H9 (cell line): ENCODE results near the gene ZCWPW1. TPM values are rescaled to one million over a fixed set of nuclear protein-coding genes. Genes with fewer than 3 reads are reported as not detected.
A peak's percentile ranks its signal among the peaks of the same experiment; 100 is the strongest.

Source experiments
- DNase-seq: peaks from one replicate; pipeline ENCODE4 v3.0.0-alpha.2; 2017
- H2AFZ ChIP-seq: one replicate; pipeline ENCODE4 v1.6.1; 2013; ENCODE audit warnings: mild to moderate bottlenecking, low read length, control low read depth, moderate library complexity
- H2AK5ac ChIP-seq: 2 replicates; pipeline ENCODE4 v1.6.1; 2013; ENCODE audit warnings: low read length, control low read depth, mixed read lengths; ENCODE audit not compliant: insufficient read length
- H2BK120ac ChIP-seq: one replicate; pipeline ENCODE4 v1.6.1; 2013; ENCODE audit warnings: low read depth, mild to moderate bottlenecking, low read length, control low read depth, inconsistent platforms; ENCODE audit not compliant: poor library complexity, severe bottlenecking
- H2BK12ac ChIP-seq: 2 replicates; pipeline ENCODE4 v1.6.1; 2013; ENCODE audit warnings: low read length, control low read depth, mixed read lengths, low read depth; ENCODE audit not compliant: insufficient read length
- H2BK15ac ChIP-seq: 2 replicates; pipeline ENCODE4 v1.6.1; 2013; ENCODE audit warnings: low read depth, low read length, control low read depth
- H2BK20ac ChIP-seq: one replicate; pipeline ENCODE4 v1.6.1; 2013; ENCODE audit warnings: low read depth, mild to moderate bottlenecking, low read length, control low read depth, inconsistent platforms; ENCODE audit not compliant: poor library complexity, severe bottlenecking
- H2BK5ac ChIP-seq: 2 replicates; pipeline ENCODE4 v1.6.1; 2013; ENCODE audit warnings: low read length, control low read depth, mixed read lengths; ENCODE audit not compliant: insufficient read length
- H3K14ac ChIP-seq: 2 replicates; pipeline ENCODE4 v1.6.1; 2013; ENCODE audit warnings: low read length, control low read depth; ENCODE audit not compliant: insufficient read depth
- H3K18ac ChIP-seq: 2 replicates; pipeline ENCODE4 v1.6.1; 2013; ENCODE audit warnings: low read depth, mild to moderate bottlenecking, mixed read lengths, low read length, control low read depth; ENCODE audit not compliant: insufficient read length
- H3K23ac ChIP-seq: 2 replicates; pipeline ENCODE4 v1.6.1; 2013; ENCODE audit warnings: low read length, control low read depth, mixed read lengths, low read depth; ENCODE audit not compliant: insufficient read length
- H3K23me2 ChIP-seq: 2 replicates; pipeline ENCODE4 v1.6.1; 2013; ENCODE audit warnings: low read depth, mild to moderate bottlenecking, mixed read lengths, low read length, control low read depth; ENCODE audit not compliant: insufficient read length, poor library complexity, severe bottlenecking
- H3K27ac ChIP-seq: 2 replicates; pipeline ENCODE4 v1.5.1; 2013; ENCODE audit warnings: low read length, control low read depth, mixed read lengths, low read depth; ENCODE audit not compliant: insufficient read length
- H3K27me3 ChIP-seq: 2 replicates; pipeline ENCODE4 v1.6.1; 2013; ENCODE audit warnings: low read length, control low read depth, inconsistent platforms; ENCODE audit not compliant: insufficient read depth
- H3K4ac ChIP-seq: 2 replicates; pipeline ENCODE4 v1.6.1; 2013; ENCODE audit warnings: low read depth, mild to moderate bottlenecking, control low read depth, inconsistent platforms, low read length, moderate library complexity
- H3K4me1 ChIP-seq: 2 replicates; pipeline ENCODE4 v1.6.1; 2013; ENCODE audit warnings: low read length, control low read depth, inconsistent platforms; ENCODE audit not compliant: insufficient read depth
- H3K4me2 ChIP-seq: 2 replicates; pipeline ENCODE4 v1.6.1; 2013; ENCODE audit warnings: low read length, control low read depth, mixed read lengths; ENCODE audit not compliant: insufficient read length, insufficient read depth
- H3K56ac ChIP-seq: 2 replicates; pipeline ENCODE4 v1.6.1; 2013; ENCODE audit warnings: low read depth, mild to moderate bottlenecking, mixed read lengths, low read length, control low read depth; ENCODE audit not compliant: insufficient read length
- H3K79me1 ChIP-seq: 2 replicates; pipeline ENCODE4 v1.6.1; 2013; ENCODE audit warnings: low read depth, mild to moderate bottlenecking, moderate library complexity, low read length, control low read depth, inconsistent platforms; ENCODE audit not compliant: insufficient read depth, poor library complexity, severe bottlenecking
- H3K79me2 ChIP-seq: 2 replicates; pipeline ENCODE4 v1.6.1; 2013; ENCODE audit warnings: low read length, control low read depth, inconsistent platforms; ENCODE audit not compliant: insufficient read depth
- H3K9ac ChIP-seq: 2 replicates; pipeline ENCODE4 v1.6.1; 2013; ENCODE audit warnings: low read length, control low read depth, mixed read lengths; ENCODE audit not compliant: insufficient read length; ENCODE audit errors: extremely low read depth
- H3K9me3 ChIP-seq: one replicate; pipeline ENCODE4 v1.6.1; 2013; ENCODE audit warnings: low read depth, low read length, inconsistent platforms; ENCODE audit not compliant: control insufficient read depth
- H3T11ph ChIP-seq: one replicate; pipeline ENCODE4 v1.6.1; 2013; ENCODE audit warnings: mild to moderate bottlenecking, low read length, control low read depth, inconsistent platforms
- H4K20me1 ChIP-seq: one replicate; pipeline ENCODE4 v1.6.1; 2013; ENCODE audit not compliant: control insufficient read depth, insufficient read length, insufficient read depth
- H4K5ac ChIP-seq: 2 replicates; pipeline ENCODE4 v1.6.1; 2013; ENCODE audit warnings: low read depth, mild to moderate bottlenecking, mixed read lengths, low read length, control low read depth; ENCODE audit not compliant: insufficient read length
- H4K8ac ChIP-seq: replicated peaks from 2 replicates; pipeline ENCODE4 v1.6.1; 2013; ENCODE audit warnings: low read length, control low read depth, mixed read lengths, low read depth; ENCODE audit not compliant: insufficient read length
- H4K91ac ChIP-seq: 2 replicates; pipeline ENCODE4 v1.6.1; 2013; ENCODE audit warnings: low read depth, mild to moderate bottlenecking, moderate library complexity, mixed read lengths, low read length, control low read depth; ENCODE audit not compliant: insufficient read length
- H3K27ac Mint-ChIP-seq, 3 experiments: 2 replicates in 2 of 3; 3 replicates in 1 of 3; pipeline ENCODE4 v1.8.0; 2020 to 2021; ENCODE audit warnings: mixed read lengths in 3 of 3, mild to moderate bottlenecking in 1 of 3, moderate library complexity in 1 of 3
- H3K27me3 Mint-ChIP-seq: 2 replicates; pipeline ENCODE4 v1.8.0; 2021; ENCODE audit warnings: low read depth, mild to moderate bottlenecking, moderate library complexity, mixed read lengths
- H3K36me3 Mint-ChIP-seq, 3 experiments: 2 replicates in 2 of 3; 3 replicates in 1 of 3; pipeline ENCODE4 v1.8.0; 2020 to 2021; ENCODE audit warnings: low read depth in 3 of 3, mixed read lengths in 3 of 3; ENCODE audit not compliant: insufficient read depth in 1 of 3
- H3K4me1 Mint-ChIP-seq, 2 experiments: 2 replicates each; pipeline ENCODE4 v1.8.0; 2020; ENCODE audit warnings: mixed read lengths in 2 of 2
- H3K4me3 Mint-ChIP-seq, 2 experiments: 2 replicates in 1 of 2; 3 replicates in 1 of 2; pipeline ENCODE4 v1.8.0; 2020 to 2021; ENCODE audit warnings: mild to moderate bottlenecking in 2 of 2, mixed read lengths in 2 of 2, moderate library complexity in 1 of 2
- H3K9me3 Mint-ChIP-seq, 2 experiments: 2 replicates in 1 of 2; 3 replicates in 1 of 2; pipeline ENCODE4 v1.8.0; 2020; ENCODE audit warnings: mild to moderate bottlenecking in 2 of 2, mixed read lengths in 2 of 2, moderate library complexity in 1 of 2
- WGBS: extraction: QIAGEN DNeasy Blood & Tissue Kit; methylation state at CpG from one replicate; pipeline ENCODE4 v1.1.7; 2013; ENCODE audit warnings: missing lambda C conversion rate, low lambda C conversion rate, mixed read lengths; ENCODE audit not compliant: insufficient read length; ENCODE audit errors: extremely low coverage; 5-methylcytosine and 5-hydroxymethylcytosine counted together
- total RNA-seq: library from RNA; stranded (reverse); gene quantifications from 2 replicates; pipeline ENCODE4 v1.2.1, GENCODE V29; 2021
- TF ChIP-seq, protein P1 (sequence below): fragments of 200-600 bp; sonication (generic); conservative IDR thresholded peaks from 3 replicates; pipeline ENCODE4 v1.8.0; 2021; ENCODE audit warnings: antibody characterized with exemption, mild to moderate bottlenecking

Gene ZCWPW1
- total RNA-seq, 1 experiment from 2014 or later, result 1.1 TPM

GRCh38 chr7:100367251-100367620 is 61.3 kb downstream of the ZCWPW1 start:
- Mint-ChIP-seq H3K4me1 (peaks cover 35 to 48% of the 10 kb centered on the region in 2 experiments), H3K27ac (peak overlapping the region; percentile 34 to 65 (median 62); a peak in 4 of 7 replicates), H3K4me3 (no peak overlapping the region), H3K9me3 (no peaks in the 10 kb centered on the region), H3K36me3 (peaks cover 25 to 50% (median 32%) of the 10 kb centered on the region in 3 experiments), H3K27me3 (no peaks in the 10 kb centered on the region; the same call in 1 of the 2 replicates)
- H2BK20ac ChIP-seq, result no peak overlapping the region
- no CpG with 5 or more reads among the region's 8 CpGs for WGBS
- no peak overlapping the region for H3K56ac ChIP-seq
- no peak overlapping the region for H3K4me2 ChIP-seq
- no peak overlapping the region for H3K4ac ChIP-seq
- H3T11ph ChIP-seq, result no peak overlapping the region
- no peak overlapping the region for H3K9ac ChIP-seq
- no peaks in the 10 kb centered on the region for H3K79me2 ChIP-seq
- H3K18ac ChIP-seq, result no peak overlapping the region
- no peaks in the 10 kb centered on the region; the same call in 1 of the 2 replicates for H3K4me1 ChIP-seq
- no peaks in the 10 kb centered on the region for H3K23me2 ChIP-seq
- H2AFZ ChIP-seq, result no peak overlapping the region
- H4K8ac ChIP-seq, result no peak overlapping the region
- H2AK5ac ChIP-seq, result no peak overlapping the region
- no peak overlapping the region for H4K91ac ChIP-seq
- no peak overlapping the region for H2BK5ac ChIP-seq
- H2BK12ac ChIP-seq, result no peak overlapping the region
- no peak overlapping the region for H2BK120ac ChIP-seq
- no peak overlapping the region for H3K27ac ChIP-seq
- H3K9me3 ChIP-seq, result no peaks in the 10 kb centered on the region
- TF ChIP-seq, protein P1, sequence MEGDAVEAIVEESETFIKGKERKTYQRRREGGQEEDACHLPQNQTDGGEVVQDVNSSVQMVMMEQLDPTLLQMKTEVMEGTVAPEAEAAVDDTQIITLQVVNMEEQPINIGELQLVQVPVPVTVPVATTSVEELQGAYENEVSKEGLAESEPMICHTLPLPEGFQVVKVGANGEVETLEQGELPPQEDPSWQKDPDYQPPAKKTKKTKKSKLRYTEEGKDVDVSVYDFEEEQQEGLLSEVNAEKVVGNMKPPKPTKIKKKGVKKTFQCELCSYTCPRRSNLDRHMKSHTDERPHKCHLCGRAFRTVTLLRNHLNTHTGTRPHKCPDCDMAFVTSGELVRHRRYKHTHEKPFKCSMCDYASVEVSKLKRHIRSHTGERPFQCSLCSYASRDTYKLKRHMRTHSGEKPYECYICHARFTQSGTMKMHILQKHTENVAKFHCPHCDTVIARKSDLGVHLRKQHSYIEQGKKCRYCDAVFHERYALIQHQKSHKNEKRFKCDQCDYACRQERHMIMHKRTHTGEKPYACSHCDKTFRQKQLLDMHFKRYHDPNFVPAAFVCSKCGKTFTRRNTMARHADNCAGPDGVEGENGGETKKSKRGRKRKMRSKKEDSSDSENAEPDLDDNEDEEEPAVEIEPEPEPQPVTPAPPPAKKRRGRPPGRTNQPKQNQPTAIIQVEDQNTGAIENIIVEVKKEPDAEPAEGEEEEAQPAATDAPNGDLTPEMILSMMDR, result no peak
- H4K5ac ChIP-seq, result no peak overlapping the region
- H3K14ac ChIP-seq, result no peak overlapping the region
- no peak for DNase-seq
- H2BK15ac ChIP-seq, result no peak overlapping the region
- no peaks in the 10 kb centered on the region for H3K79me1 ChIP-seq
- no peaks in the 10 kb centered on the region for H4K20me1 ChIP-seq
- no peaks in the 10 kb centered on the region for H3K27me3 ChIP-seq
- no peak overlapping the region for H3K23ac ChIP-seq
